NCI-H1092 (cell line): Measurements from ENCODE around the gene TLK1.

ENCODE experiments used
- DNase-seq: peaks from one replicate; lab custom pipeline; 2025; lab: John Stamatoyannopoulos, UW

Gene TLK1

DNA sequence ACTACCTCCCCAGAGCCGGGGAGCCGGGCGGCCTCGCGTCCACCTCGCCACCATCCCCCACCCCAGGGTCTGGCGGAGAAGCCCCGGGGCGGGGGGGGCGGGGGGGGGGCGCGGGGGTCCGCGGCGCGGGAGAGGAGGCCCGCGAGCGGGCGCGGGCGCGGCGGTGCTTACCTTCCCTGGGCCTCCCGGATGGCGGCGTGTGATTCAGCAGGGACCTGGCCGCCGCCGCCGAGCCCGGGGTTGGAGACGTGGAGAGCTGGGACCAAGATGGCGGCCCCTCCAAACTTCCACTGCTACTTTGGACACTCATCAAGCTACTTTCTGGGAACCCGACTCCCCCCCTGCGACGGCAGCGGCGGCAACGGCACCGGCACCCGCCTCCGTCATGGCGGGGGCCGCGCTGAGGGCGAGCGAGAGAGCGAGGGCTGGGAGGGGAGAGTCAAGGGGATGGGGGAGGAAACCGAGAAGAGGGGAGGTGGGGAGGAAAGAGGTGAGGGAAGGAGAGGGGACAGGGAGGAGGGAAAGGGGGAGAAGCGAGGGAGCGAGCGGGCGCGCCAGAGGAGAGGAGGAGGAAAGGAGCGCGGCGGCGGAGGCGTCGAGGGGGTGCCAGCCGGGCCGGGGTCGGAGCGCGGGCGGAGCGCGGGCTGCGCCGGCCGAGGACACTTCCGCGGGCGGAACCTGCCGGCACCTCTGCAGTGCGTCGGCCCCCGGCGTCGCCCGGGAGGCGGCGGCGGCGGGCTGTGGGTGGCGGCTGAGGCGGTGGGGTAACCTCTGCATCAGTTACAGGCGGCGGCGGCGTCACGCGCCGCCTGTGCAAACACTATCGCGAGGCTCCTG, at the start of gene TLK1:
TSS of gene TLK1 (minus strand) at position 775 of the 837 bp plus-strand sequence. CDS start at position 310, 465 bp downstream.
- peak; percentile 38 for DNase-seq

DNA sequence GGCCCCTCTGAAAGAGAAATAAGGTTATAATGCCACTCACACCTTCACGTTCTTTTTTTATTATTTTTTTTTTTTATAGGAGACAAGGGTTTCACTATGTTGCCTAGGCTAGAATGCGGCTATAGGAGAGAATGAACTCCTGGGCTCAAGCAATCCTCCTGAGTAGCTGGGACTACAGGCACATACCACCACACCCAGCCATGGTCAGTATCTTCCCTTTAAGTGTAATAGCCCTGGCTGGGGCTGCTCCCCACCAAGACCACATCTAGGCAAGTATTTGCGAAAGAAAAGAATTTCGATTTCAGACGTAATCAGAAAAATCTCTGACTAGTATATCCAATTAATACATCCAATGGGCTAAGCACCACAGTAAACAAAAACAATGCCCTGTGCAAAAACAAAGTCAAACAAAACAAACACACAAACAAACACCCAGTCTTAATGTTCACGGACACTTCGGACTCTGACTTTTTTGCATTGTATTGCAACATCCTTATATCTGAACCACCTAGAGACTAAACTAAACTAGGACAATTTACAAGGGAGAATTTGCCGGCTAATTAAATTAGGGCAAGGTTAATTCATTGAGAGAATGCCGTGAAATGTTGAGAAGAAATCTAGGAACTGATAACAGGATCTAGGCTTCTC, 49.6 kb upstream of the TLK1 start:
- DNase-seq, result no peak

DNA sequence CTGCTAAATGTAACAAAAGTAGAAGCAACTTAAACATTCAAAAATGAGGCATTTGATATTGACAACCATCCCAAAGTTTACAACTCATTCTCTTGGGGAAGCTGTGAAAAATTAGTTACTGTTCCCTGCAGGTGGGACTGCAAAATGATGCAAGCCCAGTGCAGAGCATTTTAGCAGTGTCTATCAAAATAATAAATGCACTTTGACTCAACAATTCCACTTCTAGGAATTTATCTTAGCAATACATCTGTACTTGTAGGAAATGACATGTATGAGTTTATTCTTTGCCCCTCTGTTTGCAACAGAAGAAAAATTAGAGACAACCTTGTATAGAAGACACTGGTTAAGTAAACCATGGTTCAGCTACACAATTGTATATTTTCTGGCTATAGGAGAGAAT, 48.0 kb upstream of the TLK1 start:
- no peak for DNase-seq

DNA sequence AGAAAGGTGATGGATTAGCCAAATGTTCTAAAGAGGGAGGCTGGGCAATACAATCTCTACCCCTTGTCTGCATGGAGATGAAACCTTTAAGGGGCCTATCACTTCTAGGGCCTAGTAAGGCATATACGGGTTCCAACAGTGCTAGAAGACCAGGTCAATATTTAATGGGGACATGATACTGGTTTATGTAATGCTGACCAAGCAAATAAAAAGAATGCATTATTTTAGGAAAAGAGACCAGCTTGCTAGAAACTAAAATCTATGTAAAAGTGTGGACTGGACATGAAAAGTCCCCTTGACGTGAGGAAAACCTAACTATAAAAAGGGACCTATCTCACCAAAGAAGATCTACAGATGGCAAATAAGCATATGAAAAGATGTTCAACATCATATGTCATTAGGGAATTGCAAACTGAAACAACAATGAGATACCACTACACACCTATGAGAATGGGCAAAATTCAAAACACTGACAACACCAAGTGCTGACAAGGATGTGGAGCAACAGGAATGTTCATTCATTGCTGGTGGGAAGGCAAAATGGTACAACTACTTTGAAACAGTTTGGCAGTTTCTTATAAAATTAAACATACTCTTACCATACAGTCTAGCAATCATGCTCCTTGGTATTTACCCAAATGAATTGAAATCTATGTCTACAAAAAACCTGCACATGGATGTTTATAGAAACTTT, 45.9 kb upstream of the TLK1 start:
- DNase-seq, result no peak

DNA sequence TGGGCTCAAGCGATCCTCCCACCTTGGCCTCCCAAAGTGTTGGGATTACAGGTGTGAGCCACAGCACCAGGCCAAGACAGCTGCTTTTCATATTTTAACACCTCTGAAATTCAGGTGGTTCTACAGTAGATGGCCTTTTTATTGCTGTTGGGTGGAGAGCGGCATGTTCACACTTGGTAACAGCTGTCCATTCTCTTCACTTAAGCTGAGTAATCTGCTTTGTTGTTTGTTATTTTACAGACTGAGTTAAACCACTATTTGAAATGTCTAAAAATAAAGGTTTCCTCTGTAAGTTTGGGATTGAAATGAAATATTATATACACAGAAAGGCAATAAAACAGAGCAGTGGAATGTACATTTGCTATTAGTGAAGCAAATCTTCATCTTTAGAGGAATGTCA, 44.9 kb upstream of the TLK1 start:
- DNase-seq, result no peak

DNA sequence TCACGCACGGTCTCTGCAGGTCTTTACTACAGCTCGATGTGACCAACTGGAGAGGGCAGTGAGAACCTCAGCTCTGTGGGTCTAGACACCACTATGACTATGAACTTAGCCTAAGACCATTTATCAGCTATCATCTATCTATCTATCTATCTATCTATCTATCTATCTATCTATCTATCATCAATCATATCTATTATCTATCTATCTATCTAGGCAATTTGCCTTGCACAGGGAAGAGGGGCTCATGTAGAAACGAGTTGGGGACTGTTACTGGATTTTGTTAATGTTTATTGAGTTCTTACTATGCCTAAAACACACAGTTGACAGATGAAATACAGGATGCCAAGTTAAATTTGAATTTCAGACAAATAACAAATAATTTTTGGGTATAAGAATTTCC, 41.1 kb upstream of the TLK1 start:
- DNase-seq, result no peak

DNA sequence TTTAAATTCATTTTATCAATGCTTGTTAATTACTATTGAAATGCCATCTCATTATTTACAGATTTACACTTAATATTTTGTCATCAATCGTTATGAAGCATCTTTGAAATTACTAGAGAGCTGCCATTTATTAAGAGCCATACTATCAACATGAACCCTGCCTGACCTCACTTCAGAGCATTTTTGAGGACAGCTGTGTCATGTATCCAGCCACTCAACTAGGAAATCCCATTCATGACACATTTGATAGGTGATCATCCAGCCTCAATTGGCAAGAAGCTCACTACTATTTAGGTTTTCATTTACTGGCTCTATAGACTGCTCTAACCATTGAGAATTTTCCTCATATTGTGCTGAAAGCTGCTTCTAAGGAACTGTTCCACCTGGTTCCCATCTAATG, 40.6 kb upstream of the TLK1 start:
- DNase-seq, result no peak

DNA sequence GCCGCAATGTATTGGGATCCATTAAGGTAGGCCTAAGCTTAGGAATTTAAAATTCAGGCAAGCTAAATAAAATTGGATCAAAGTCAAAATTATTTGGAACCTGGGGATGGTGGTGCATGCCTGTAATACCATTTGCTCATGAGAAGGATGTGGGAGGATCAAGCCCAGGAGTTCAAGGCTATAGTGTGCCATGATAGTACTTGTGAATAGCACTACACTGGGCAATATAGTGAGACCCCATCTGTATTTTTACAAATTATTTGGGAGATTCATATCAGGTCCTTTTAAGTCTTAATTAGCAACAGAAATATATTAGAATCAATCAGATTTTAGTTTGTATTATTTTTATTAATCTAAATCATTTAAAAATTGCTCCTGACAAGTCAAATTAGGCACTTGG, 39.8 kb upstream of the TLK1 start:
- no peak for DNase-seq

DNA sequence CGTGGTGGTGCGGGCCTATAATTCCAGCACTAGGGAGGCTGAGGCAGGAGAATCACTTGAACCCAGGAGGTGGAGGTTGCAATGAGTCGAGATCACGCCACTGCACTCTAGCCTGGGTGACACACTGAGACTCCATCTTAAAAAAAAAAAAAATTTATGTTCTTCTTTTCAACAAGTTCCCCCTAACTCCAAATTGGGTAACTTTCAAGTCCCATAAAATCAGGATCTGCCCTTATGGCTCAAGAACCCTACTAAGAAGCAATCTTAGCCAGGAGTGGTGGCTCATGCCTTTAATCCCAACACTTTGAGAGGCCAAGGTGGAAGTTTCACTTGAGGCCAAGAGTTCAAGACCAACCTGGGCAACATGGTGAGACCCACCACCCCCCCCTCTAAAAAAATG, 30.3 kb upstream of the TLK1 start:
- no peak for DNase-seq

DNA sequence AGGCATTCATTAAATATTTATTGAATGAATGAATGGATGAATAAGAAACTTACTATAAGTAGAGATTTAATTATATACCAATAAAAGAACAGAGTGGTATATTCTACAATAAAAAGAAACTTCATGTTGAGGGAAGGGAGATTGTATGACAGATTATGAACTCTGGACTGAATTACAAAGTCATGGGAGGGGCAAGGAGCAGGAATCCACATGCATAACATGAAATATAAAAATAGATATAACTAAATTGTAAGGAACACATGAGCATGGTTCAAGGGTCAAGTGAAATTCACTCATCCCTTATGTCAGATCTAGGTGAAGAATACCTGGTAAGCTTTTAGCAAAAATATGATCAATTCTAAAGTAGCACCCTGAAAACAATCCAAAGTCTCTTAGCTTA, 27.1 kb upstream of the TLK1 start:
- no peak for DNase-seq

DNA sequence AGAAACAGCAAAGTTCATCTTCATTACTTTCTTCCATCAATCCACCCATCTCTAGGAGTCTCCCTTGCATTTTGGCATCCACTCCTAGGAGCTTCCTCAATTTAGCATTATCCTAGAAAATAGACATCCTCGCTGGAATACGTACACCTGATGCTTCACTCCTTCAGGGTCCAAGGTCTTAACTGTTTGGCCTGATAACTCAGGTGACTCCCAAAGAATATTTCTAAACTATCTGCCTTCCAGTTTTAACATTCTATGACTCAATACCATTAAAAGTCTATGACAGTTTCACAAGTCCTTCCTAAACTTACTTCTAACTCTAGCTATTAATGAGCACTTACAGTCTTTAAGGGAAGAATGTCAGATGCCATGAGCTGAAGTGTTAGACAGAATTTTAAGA, 26.5 kb upstream of the TLK1 start:
- no peak for DNase-seq

DNA sequence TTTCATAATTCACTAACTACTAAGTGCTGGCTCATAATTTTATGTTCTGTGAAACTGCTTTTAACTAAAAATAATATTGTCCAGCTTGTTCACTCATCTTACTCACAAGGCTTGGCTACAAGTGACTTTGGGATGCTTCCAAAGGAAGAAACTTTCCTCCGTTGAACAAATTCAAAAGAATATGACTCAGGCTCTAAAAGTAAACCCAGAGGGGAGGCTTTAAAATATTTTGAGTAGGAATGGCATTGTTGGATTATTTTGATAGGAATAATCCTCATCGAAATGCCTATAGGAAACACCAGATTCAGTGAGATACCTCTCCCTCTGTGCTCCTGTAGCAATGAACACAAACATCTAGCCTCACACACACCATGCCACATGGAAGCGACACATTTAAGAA, 25.2 kb upstream of the TLK1 start:
- DNase-seq, result no peak

DNA sequence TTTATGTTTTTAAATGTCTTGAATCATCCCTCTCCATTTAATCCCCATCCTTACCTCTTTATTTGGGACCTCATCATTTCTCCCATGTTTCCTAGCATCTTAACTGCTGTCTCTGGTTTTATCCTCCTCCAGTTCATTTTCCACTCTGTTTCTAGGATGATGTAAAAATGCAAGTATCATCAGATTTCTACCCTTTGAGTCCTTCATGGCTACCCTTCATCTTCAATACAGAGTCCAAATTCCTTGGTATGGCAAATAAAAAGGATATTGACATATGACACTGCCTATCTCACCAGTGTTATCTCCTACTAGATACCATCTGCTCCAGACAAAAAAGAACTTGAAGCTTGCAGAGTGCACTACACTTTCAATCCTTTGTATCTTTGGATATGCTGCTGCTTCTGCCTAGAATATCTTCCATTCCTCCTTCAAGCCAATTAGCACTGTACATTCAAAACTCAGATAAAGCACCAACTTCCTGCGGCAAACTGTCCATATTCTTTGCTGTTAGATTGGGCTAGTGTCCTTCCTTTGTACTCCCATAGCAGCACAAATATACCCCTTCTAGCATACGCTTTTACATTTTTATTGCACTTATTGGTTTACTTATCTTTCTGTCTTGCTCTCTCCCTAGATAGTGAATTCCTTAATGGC, 24.6 kb upstream of the TLK1 start:
- DNase-seq, result no peak

DNA sequence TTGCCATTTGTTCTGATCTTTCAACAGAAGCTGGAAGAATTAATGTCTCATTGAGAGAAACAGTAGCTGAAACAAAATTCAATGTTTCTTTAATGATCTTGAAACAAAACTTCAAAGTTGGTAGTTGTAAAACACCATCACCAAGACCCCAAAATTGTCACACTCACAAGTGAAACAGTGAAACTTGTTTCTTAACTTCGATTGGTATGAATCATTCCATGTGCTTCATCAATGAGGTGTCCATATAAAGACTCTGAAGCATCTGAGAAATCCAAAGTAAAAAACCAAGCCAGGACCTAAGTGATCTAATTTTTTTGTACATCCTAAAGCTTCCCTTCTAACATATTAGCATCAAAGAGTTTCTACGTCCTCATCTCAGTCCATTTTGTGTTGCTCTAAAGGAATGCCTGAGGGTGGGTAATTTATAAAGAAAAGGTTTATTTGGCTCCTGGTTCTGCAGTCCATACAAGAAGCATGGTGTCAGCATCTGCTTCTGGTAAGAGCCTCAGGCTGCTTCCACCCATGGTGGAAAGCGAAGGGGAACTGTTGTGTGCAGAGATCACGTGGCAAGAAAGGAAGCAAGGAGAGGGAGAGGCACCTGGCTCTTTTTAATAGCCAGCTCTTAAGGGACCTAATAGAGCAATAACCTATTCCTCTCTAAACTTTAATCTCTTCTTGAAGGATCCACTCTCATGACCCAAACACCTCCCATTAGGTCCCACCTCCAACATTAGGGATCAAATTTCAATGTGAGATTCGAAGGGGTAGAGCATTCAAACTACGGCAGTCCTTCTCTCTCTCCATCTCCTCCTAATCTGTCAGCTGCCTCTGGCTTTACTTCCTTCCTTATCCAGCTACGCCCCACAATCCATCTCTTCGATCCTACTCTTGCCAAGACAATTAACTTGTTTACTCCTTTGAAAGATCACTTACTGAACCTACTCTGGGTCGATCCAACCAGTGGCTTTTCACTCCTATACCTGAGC, 20.7 kb upstream of the TLK1 start:
- no peak for DNase-seq

DNA sequence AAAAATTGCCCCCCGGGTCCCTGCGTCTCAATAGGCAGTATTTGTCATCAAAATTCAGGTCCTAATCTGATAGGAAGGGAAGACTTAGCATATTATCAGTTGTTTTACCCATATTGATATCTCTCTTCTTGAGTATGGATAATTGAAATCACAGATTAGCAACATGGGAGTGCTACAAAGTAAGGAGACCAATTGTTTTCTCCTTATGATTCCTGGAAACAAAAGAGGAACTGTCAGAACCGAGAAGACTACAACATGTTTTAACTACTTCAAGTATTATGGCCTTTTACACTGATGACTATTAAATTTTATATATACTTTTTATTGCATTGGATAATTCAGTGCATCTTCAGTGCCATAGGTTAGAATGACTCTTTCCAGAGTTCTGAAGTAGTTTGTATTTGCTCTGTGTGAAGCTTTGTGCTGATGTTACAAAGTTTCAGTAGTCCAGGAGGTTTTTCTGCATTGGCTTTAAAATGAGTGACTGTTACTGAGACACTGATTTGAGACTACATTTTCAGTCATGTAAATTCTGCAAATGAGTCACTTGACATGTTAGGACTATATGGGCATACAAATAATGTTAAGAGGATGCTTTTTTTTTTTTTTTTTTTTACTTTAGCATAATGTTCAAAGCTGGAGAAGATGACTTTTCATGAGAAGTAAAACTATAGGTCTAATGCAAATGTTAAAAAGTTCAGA, 19.7 kb upstream of the TLK1 start:
- no peak for DNase-seq

DNA sequence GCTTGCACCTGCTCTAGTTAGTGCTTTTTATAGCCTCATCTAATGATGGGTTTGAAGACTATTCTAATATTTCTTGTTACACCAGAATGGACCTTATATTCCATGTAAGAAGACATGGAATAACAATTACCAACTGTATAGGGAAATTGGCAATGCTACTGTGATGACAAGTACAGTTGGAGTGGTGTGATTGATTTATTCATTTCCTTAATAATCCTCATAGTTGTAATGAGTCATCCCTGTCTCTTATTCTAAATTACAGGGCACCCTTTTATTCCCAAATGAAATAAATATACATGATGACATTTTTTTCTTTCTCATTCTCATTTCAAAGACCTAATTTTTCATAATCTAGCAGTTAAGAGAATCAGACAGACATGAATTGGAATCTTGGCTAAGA, 18.3 kb upstream of the TLK1 start:
- no peak for DNase-seq

DNA sequence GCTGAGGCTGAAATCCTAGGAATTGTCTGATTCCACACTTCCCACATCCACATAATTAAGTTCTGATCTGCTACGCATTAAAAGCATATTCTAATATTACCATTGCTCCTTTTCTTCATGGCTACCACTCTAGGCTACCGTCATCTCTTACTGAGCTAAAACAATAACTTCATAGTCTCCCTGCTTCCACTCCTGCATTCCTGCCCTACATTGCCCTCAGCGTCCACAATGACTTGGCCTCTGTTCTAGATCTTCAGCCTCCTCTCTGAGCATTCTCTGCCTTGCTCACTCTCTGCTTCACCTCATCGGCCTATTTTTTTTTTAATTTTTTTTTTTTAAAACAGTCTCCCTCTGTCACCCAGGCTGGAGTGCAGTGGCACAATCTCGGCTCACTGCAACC, 15.8 kb upstream of the TLK1 start:
- DNase-seq, result no peak

DNA sequence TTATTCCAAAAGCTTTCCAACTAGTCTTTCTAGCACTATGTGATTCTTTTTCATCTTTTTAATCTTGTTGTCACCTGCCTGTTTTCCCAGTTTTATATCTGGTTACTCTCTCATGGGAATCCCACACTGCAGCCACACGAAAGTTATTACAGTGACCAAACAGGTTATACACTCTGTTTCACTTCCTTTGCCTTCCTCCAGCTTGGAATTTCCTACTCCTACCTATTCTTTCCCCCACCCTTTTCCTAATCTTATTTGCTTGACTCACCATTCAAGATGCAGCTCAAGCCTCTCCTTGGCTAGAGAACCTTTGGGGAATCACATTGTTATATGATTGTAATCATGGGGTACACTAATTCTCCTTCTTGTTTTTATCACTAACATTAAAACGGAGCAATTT, 13.4 kb upstream of the TLK1 start:
- DNase-seq, result no peak

DNA sequence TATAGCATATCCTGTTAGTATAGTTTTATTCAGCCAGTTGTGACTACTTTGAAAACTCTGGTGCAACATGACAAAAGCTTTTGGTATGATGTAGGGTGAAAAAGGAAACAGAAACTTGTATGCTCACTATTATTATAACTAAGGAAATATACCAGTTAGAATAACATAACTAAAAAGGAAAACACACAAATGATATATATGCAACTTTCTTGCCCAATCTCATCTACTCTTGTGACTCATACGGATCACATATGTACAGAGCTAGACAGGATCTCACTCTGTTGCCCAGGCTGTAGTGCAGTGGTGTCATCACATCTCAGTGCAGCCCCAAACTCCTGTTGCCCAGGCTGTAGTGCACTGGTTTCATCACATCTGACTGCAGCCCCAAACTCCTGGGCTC, 12.4 kb upstream of the TLK1 start:
- DNase-seq, result no peak

DNA sequence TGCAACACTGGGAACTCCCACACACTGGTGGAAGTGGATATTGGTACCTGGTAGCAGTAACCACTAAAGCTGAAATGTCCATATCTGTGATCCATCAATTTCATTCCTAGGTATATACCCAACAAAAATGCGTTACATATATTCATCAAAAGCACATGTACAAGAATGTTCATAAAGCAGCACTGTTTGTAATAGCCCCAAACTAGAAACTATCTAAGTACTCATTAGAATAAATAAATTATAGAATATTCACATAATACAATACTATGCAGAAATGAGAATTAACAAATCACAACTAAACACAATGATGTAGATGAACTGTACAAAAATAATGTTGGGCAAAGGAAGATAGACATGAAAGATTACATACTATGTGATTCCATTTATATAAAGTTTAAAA, 11.1 kb upstream of the TLK1 start:
- no peak for DNase-seq

DNA sequence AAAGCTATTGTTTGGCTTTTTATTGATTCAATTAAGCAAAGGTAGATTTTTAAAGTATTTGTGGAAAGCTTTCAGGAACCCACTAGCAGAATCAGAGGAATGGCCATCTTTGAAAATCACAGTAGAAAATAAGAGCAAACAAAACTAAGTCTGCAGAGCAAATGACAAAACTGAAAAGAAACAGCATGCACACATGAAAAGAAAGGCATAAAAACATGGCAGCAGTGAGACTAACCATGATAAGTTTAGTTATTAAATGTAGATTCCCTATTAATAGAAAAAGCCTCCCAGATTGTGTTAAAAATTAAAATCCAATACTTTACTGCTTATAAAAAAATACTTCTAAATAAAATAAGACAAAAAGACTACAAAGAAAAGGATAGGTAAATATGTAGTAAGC, 9.1 kb upstream of the TLK1 start:
- DNase-seq, result no peak
